Epithelial cell of esophagus (primary cell): Measurements from ENCODE around the gene IFNA6.
A peak's percentile ranks its signal among the peaks of the same experiment; 100 is the strongest.

ENCODE experiments used
- DNase-seq: peaks from one replicate; pipeline ENCODE4 v3.0.0; 2010; ENCODE audit warnings: low read depth
- H3K4me3 ChIP-seq: 2 replicates; pipeline ENCODE4 v1.5.1; 2011; ENCODE audit warnings: mild to moderate bottlenecking, low read length, control low read depth
- CTCF ChIP-seq: IDR thresholded peaks from 2 replicates; pipeline ENCODE4 v1.5.1; 2011; ENCODE audit warnings: low read depth, mild to moderate bottlenecking, low read length, control low read depth, inconsistent platforms; ENCODE audit not compliant: insufficient read depth; ENCODE audit errors: missing control alignments

Gene IFNA6

GRCh38 chr9:21350787-21351186 is at the start of gene IFNA6:
Gene IFNA6, minus strand, starts transcription at chr9:21350887. Its CDS starts 0 bp downstream, at chr9:21350887.
- no peak for DNase-seq
- H3K4me3 ChIP-seq, result no peak within 1 kb of the TSS
- no peak for TF ChIP-seq CTCF

DNA sequence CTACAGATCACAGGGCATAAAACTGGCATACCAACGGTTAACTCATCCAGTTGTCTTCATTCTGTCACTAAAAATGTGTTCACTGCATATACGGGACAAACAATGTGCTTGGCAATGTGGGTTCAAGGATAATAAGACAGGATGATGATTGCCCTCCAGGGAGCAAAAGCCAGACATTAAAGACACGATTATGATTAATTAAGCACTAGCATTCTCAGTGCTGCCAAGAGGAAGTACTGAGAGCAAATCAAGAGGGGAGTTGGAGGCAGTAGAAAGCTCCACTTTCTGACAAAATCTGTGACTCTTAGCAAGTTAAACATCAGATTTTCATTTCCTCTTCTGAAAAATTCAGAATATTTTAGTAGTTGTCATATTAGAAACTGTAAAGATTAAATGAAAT is 49.3 kb upstream of the IFNA6 start:
- no peak for DNase-seq
- no peak for TF ChIP-seq CTCF
- no peak overlapping the region for H3K4me3 ChIP-seq

- no peak for TF ChIP-seq CTCF
- DNase-seq, result no peak
- no peak overlapping the region for H3K4me3 ChIP-seq
Measured at GRCh38 chr9:21398955-21399489, 48.3 kb upstream of the IFNA6 start.

- peak overlapping the region; percentile 22 for H3K4me3 ChIP-seq
- TF ChIP-seq CTCF, result peak; percentile 68
- peak; percentile 24 for DNase-seq
Measured at GRCh38 chr9:21395778-21396717, 45.4 kb upstream of the IFNA6 start.

- peak; percentile 45 for TF ChIP-seq CTCF
- H3K4me3 ChIP-seq, result no peak overlapping the region
- DNase-seq, result peak; percentile 35
Measured at GRCh38 chr9:21392270-21392669, 41.6 kb upstream of the IFNA6 start.

GRCh38 chr9:21385131-21385670 is 34.5 kb upstream of the IFNA6 start, which contains the start of gene IFNA2:
Gene IFNA2, minus strand, starts transcription at chr9:21385398. Its CDS starts 69 bp downstream, at chr9:21385329.
- no peak for DNase-seq
- TF ChIP-seq CTCF, result no peak
- H3K4me3 ChIP-seq, result no peak within 1 kb of the TSS
